Heart left ventricle (tissue), 16 donors: ENCODE measurements around the gene FOXC1. TPM values are rescaled to one million over a fixed set of nuclear protein-coding genes. Genes with fewer than 3 reads are reported as not detected.

Experiments used
- ATAC-seq, 4 donors: fragments of 200-7000 bp; cut with Tn5 transposase; one replicate each; pipeline ENCODE4 v1.9.1; 2020 to 2022; ENCODE audit warnings: moderate library complexity in 4 of 4, mild to moderate bottlenecking in 3 of 4, moderate number of reproducible peaks in 1 of 4
- DNase-seq, 5 donors: peaks; one replicate each; pipeline ENCODE4 v3.0.0-alpha.2; 2020
- H3K27ac ChIP-seq, 12 donors: fragments of 200-600 bp; sonication (generic) in 4 of 12; one replicate each; pipeline versions ENCODE4 v1.5.0 to v1.8.0; 2016 to 2022; ENCODE audit warnings: mild to moderate bottlenecking in 2 of 12
- H3K27me3 ChIP-seq, 9 donors: fragments of 200-600 bp; sonication (generic) in 2 of 9; one replicate each; pipeline versions ENCODE4 v1.5.1 to v1.8.0; 2016 to 2022; ENCODE audit warnings: mild to moderate bottlenecking in 3 of 9
- H3K36me3 ChIP-seq, 9 donors: fragments of 200-600 bp; sonication (generic) in 2 of 9; one replicate each; pipeline versions ENCODE4 v1.5.0 to v1.8.0; 2018 to 2022; ENCODE audit warnings: mild to moderate bottlenecking in 2 of 9
- H3K4me1 ChIP-seq, 12 donors: fragments of 200-600 bp; sonication (generic) in 4 of 12; one replicate each; pipeline versions ENCODE4 v1.5.0 to v1.8.0; 2016 to 2022; ENCODE audit warnings: mild to moderate bottlenecking in 3 of 12
- H3K4me3 ChIP-seq, 12 donors: fragments of 200-600 bp; sonication (generic) in 4 of 12; one replicate each; pipeline versions ENCODE4 v1.5.0 to v1.8.0; 2017 to 2022; ENCODE audit warnings: mild to moderate bottlenecking in 9 of 12, moderate library complexity in 4 of 12
- H3K9me3 ChIP-seq, 12 donors: fragments of 200-600 bp; sonication (generic) in 4 of 12; one replicate each; pipeline versions ENCODE4 v1.5.0 to v1.8.0; 2016 to 2022; ENCODE audit warnings: mild to moderate bottlenecking in 1 of 12
- POLR2A ChIP-seq, 2 donors: fragments of 450-650 bp; IDR thresholded peaks; one replicate each; pipeline ENCODE4 v1.6.1; 2017; ENCODE audit warnings: antibody characterized with exemption in 2 of 2, mild to moderate bottlenecking in 2 of 2, moderate library complexity in 2 of 2
- WGBS, 4 donors: extraction: QIAGEN DNeasy Blood & Tissue Kit in 2 of 4; methylation state at CpG; one replicate each; pipeline versions ENCODE4 v1.1.5 to v1.1.7; 2013 to 2018; 5-methylcytosine and 5-hydroxymethylcytosine counted together
- intact Hi-C, 10 donors: fragments of 100-400 bp; cut with DNase I; formaldehyde crosslinking; loops; one replicate each; pipeline versions ENCODE4 v1.11.1 to v1.14.2; 2022
- polyA plus RNA-seq, 2 donors: library from polyadenylated mRNA; stranded (reverse); fragments of 200-250 nt; gene quantifications; one replicate each; pipeline ENCODE4 v1.2.3, GENCODE V29; 2013
- total RNA-seq, 9 donors: library from RNA; depleted of rRNA in 2 of 9; stranded (reverse); fragments of >200 nt in 2 of 9; fragmentation: NEBNext Ultra II Directional in 3 of 9; extraction: Animal tissue kit (Norgen Biotek cat#: 25700) in 3 of 9; gene quantifications; one replicate each; pipeline versions ENCODE4 v1.1.0 to v1.2.4, GENCODE V29; 2016 to 2023
- TF ChIP-seq, protein P1 (sequence below), 12 donors: fragments of 200-600 bp; sonication (generic) in 4 of 12; IDR thresholded peaks; one replicate each; pipeline versions ENCODE4 v1.5.0 to v1.8.0; 2018 to 2022; ENCODE audit warnings: antibody characterized with exemption in 12 of 12, mild to moderate bottlenecking in 5 of 12
- donor health status: ischemic (EF 13 %, LVEDD 7.1; RV severe dilation, severe dysfunction).
- donor health status: healthy with polysubstance abuse.
- donor health status: DM: no; HTN: yes; CAD: no.
- donor health status: DM: no; HTN: no; CAD: no.
- donor health status: ischemic (EF 25% LVEDD 6.9; RV normal size, moderate dysfunction).
- donor health status: ischemic (EF 25% LVEDD 5.7; RV mildly dilated, moderate dysfunction).
- donor health status: healthy.
- donor health status: DM: yes; HTN: yes; CAD: no.
- donor health status: ischemic (EF 35%, LVEDD 5.7; RV mildly dilated, moderate dysfunction).
- donor health status: nonischemic (EF 11% LVEDD 7.7; RV severe dilation, severe dysfunction).
- donor health status: DM: yes; HTN: yes; CAD: no.
- donor health status: PGD.
- donor health status: ischemic (EF 29% LVEDD 5.4; RV normal size, mild dysfunction).
- donor health status: nonischemic (EF 23%, LVEDD 6.1; RV moderate dilation, normal function).

FOXC1 gene
- total and polyA plus RNA-seq, 11 donors = 1.8 to 6.3 (median 3.3) TPM

DNA sequence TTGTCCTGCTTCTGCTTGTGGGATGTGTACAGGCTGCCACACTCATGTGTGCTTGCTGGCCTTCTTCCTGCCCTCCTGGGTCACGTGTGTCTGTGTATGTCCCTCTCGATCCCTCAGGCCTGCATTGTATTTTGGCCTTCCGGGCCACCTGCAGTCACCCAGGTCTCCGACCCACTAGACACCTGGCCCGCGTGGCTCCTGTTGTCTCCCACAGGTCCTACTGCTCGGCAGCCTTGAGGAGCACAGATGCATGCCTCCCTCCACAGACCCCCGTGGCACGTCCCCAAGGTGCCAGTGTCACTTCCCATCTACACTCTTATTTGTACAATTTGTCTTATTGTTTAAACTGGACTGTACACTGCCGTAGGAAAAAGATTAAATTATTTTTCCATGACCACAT is 43.1 kb downstream of the FOXC1 start:
- no peak for TF ChIP-seq POLR2A (IDR thresholded peaks at IDR 0.05)
- TF ChIP-seq, protein P1, sequence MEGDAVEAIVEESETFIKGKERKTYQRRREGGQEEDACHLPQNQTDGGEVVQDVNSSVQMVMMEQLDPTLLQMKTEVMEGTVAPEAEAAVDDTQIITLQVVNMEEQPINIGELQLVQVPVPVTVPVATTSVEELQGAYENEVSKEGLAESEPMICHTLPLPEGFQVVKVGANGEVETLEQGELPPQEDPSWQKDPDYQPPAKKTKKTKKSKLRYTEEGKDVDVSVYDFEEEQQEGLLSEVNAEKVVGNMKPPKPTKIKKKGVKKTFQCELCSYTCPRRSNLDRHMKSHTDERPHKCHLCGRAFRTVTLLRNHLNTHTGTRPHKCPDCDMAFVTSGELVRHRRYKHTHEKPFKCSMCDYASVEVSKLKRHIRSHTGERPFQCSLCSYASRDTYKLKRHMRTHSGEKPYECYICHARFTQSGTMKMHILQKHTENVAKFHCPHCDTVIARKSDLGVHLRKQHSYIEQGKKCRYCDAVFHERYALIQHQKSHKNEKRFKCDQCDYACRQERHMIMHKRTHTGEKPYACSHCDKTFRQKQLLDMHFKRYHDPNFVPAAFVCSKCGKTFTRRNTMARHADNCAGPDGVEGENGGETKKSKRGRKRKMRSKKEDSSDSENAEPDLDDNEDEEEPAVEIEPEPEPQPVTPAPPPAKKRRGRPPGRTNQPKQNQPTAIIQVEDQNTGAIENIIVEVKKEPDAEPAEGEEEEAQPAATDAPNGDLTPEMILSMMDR (IDR thresholded peaks at IDR 0.05) = no peak
- Histone ChIP-seq H3K4me1 (no peaks in the 10 kb centered on the region), H3K36me3 (no peaks in the 10 kb centered on the region), H3K27me3 (no peaks in the 10 kb centered on the region), H3K27ac (no peak overlapping the region), H3K9me3 (no peaks in the 10 kb centered on the region), H3K4me3 (no peak overlapping the region)
- DNase-seq (no peak), ATAC-seq (no peak)
- WGBS, 4 donors = 93 to 95% (median 94%) methylated on average over 10 of the region's 10 CpGs
- intact Hi-C loops = no loop called here

DNA sequence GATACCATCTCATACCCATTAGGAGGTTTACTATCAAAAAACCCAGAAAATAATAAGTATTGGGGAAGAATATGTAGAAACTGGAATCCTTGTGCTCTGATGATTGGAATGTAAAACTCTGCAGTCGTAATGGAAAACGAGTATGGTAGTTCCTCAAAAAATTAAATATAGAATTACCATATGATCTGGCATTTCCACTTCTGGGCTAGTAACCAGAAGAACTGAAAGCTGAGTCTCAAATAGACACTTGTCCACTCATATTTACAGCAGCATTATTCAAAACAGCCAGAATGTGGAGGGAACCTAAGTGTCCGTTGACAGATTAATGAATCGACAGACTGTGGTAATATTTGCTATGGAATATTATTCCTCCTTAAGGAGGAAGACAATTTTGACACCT is 44.3 kb downstream of the FOXC1 start:
- H3K4me1 ChIP-seq = no peaks in the 10 kb centered on the region
- no peaks in the 10 kb centered on the region for H3K27me3 ChIP-seq
- ATAC-seq = no peak
- no peak overlapping the region for H3K4me3 ChIP-seq
- no peak overlapping the region for H3K27ac ChIP-seq
- TF ChIP-seq, protein P1 (IDR thresholded peaks at IDR 0.05) = no peak
- no peak for TF ChIP-seq POLR2A (IDR thresholded peaks at IDR 0.05)
- no peak for DNase-seq
- H3K9me3 ChIP-seq = no peaks in the 10 kb centered on the region
- intact Hi-C loops = no loop called here
- H3K36me3 ChIP-seq = no peaks in the 10 kb centered on the region
- WGBS, 4 donors = 88 to 90% (median 90%) methylated on average over 4 of the region's 4 CpGs

DNA sequence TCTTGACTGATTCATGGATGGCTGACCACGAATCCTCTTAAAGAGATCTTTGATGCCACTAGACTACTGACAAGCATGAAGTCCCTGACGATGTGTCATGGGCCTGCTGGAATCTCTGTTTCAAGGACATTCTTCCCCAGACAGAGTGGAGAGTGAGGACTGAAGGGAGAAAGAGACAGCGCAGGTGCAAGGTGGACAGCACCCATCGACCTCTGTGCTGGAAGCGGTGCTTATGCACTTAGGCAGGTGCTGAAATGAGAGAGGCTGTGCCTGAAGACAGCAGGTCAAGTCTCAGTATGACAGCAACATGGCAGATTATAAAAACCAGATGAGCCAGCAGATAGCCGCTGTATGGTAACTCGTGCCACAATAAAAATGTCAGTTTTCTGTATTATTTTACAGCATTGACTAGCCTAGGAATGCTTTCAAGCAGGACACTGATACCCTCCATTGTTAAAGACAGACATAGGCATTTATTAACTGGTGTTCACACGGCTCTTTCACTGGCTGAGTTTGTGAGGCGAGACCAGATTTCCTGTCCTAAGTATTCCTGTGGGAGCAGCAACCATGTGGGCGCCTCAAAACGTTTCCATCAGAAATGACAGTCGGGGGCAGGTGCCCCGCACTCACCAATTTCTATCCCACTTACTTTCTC is 47.5 kb downstream of the FOXC1 start:
- ATAC-seq (no peak), DNase-seq (no peak)
- no peaks in the 10 kb centered on the region for H3K4me1 ChIP-seq
- no peak for TF ChIP-seq POLR2A (IDR thresholded peaks at IDR 0.05)
- TF ChIP-seq, protein P1 (IDR thresholded peaks at IDR 0.05) = no peak
- no peaks in the 10 kb centered on the region for H3K27me3 ChIP-seq
- no peaks in the 10 kb centered on the region for H3K36me3 ChIP-seq
- intact Hi-C loops = no loop called here
- no peaks in the 10 kb centered on the region for H3K9me3 ChIP-seq
- WGBS, 4 donors = 67 to 74% (median 69%) methylated on average over 13 of the region's 13 CpGs
- H3K4me3 ChIP-seq = no peak overlapping the region
- no peak overlapping the region for H3K27ac ChIP-seq

DNA sequence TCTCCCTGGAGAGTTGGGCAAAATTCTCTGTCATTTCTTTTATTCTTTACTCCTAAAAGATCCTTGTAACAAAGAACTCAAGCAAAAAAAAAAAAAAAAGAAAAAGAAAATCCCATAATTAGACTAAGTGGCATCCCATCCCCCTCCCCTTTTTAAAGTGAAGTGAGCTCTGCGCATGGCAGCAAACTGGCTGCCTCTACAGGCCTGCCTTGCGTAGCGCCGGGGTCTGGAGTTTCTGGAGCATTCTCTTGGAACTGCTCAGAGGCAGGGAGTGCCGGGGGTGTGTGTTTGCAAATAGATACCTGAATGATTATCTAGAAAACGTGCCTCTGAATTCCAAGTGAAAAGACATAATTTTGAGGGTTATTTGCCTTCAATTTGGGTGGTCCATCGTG is 48.1 kb downstream of the FOXC1 start:
- H3K36me3 ChIP-seq = no peaks in the 10 kb centered on the region
- H3K4me1 ChIP-seq = no peaks in the 10 kb centered on the region
- no peaks in the 10 kb centered on the region for H3K9me3 ChIP-seq
- H3K27me3 ChIP-seq = no peaks in the 10 kb centered on the region
- 83 to 95% (median 91%) methylated on average over 7 of the region's 7 CpGs for WGBS, 4 donors
- H3K4me3 ChIP-seq = no peak overlapping the region
- DNase-seq = no peak
- ATAC-seq = no peak
- TF ChIP-seq POLR2A (IDR thresholded peaks at IDR 0.05) = no peak
- TF ChIP-seq, protein P1 (IDR thresholded peaks at IDR 0.05) = no peak
- intact Hi-C loops = no loop called here
- H3K27ac ChIP-seq = no peak overlapping the region
